Measurements from ENCODE around the gene CPTP. TPM values are rescaled to one million over a fixed set of nuclear protein-coding genes. Genes with fewer than 3 reads are reported as not detected.

CPTP gene
- total and polyA plus RNA-seq, 10 of the 15 experiments (the other 5 are each of a cell fraction or from before 2014, with no cell fraction given), result 0.06 to 24.3 (median 10.0) TPM

GRCh38 chr1:1280782-1281481, 43.7 kb upstream of the CPTP start:
- WGBS (ENCODE audit: insufficient coverage, insufficient replicate concordance, low lambda C conversion rate, missing lambda C conversion rate), result 46% methylated on average over 19 of the region's 21 CpGs
- ChIA-PET POLR2A (no interaction called here), CTCF (interaction anchor here (0.6 to 1.0 kb wide), 2 partner anchors 11 to 248 kb away, joined by 3 read pairs; no protein-coding TSS in a partner anchor), RAD21 (ENCODE audit: unreplicated experiment) (no interaction called here), SMC1A (ENCODE audit: uncharacterized antibody, unreplicated experiment) (no interaction called here)
- Histone ChIP-seq H3K4me1 (ENCODE audit: control insufficient read depth, insufficient read depth, low read length) (no peaks in the 10 kb centered on the region), H3K27me3 (replicated peaks in 1 of 2; ENCODE audit: control insufficient read depth in 2 of 2, insufficient read depth in 2 of 2, low read length in 1 of 2) (no peaks in the 10 kb centered on the region), H3K9me3 (replicated peaks; ENCODE audit: control insufficient read depth, insufficient read depth, low read length) (no peaks in the 10 kb centered on the region), H4K20me1 (ENCODE audit: control insufficient read depth, insufficient read depth) (no peaks in the 10 kb centered on the region), H3K4me3 (no peak overlapping the region), H3K36me3 (ENCODE audit: control insufficient read depth in 2 of 2, insufficient read depth in 2 of 2, low read length in 1 of 2) (no peaks in the 10 kb centered on the region), H3K4me2 (ENCODE audit: control insufficient read depth, insufficient read depth) (no peak overlapping the region), H3K9ac (ENCODE audit: control insufficient read depth, insufficient read depth, low read length) (no peak overlapping the region), H3K79me2 (ENCODE audit: control insufficient read depth, insufficient read depth, low read length) (no peaks in the 10 kb centered on the region), H3K27ac (ENCODE audit: control insufficient read depth, insufficient read depth) (no peak overlapping the region), H2AFZ (ENCODE audit: control insufficient read depth, low read depth, low read length) (no peak overlapping the region)
- ATAC-seq, result no peak
- TF ChIP-seq, protein P1, sequence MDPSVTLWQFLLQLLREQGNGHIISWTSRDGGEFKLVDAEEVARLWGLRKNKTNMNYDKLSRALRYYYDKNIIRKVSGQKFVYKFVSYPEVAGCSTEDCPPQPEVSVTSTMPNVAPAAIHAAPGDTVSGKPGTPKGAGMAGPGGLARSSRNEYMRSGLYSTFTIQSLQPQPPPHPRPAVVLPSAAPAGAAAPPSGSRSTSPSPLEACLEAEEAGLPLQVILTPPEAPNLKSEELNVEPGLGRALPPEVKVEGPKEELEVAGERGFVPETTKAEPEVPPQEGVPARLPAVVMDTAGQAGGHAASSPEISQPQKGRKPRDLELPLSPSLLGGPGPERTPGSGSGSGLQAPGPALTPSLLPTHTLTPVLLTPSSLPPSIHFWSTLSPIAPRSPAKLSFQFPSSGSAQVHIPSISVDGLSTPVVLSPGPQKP (IDR thresholded peaks at IDR 0.05; ENCODE audit: low read depth, low read length), result no peak
- TF ChIP-seq NFYA (IDR thresholded peaks at IDR 0.05; ENCODE audit: borderline replicate concordance, low read depth, low read length) (no peak), RUNX3 (IDR thresholded peaks at IDR 0.05; ENCODE audit: low read length) (no peak), IKZF1 (conservative IDR thresholded peaks at IDR 0.05) (no peak), ZNF207 (IDR thresholded peaks at IDR 0.05; ENCODE audit: borderline replicate concordance) (no peak), TAF1 (IDR thresholded peaks at IDR 0.05; ENCODE audit: borderline replicate concordance, low read depth, low read length) (no peak), SUZ12 (IDR thresholded peaks at IDR 0.05; ENCODE audit: unreplicated experiment) (no peak), NR2F1 (conservative IDR thresholded peaks at IDR 0.05) (no peak), RAD21 (IDR thresholded peaks at IDR 0.05; ENCODE audit: insufficient read depth, low read depth, low read length) (no peak), SREBF2 (IDR thresholded peaks at IDR 0.05; ENCODE audit: low read length) (no peak), HDAC2 (IDR thresholded peaks at IDR 0.05) (no peak), ZZZ3 (IDR thresholded peaks at IDR 0.05; ENCODE audit: control insufficient read depth, insufficient read length, low read depth) (no peak)
- TF ChIP-seq, protein P2, sequence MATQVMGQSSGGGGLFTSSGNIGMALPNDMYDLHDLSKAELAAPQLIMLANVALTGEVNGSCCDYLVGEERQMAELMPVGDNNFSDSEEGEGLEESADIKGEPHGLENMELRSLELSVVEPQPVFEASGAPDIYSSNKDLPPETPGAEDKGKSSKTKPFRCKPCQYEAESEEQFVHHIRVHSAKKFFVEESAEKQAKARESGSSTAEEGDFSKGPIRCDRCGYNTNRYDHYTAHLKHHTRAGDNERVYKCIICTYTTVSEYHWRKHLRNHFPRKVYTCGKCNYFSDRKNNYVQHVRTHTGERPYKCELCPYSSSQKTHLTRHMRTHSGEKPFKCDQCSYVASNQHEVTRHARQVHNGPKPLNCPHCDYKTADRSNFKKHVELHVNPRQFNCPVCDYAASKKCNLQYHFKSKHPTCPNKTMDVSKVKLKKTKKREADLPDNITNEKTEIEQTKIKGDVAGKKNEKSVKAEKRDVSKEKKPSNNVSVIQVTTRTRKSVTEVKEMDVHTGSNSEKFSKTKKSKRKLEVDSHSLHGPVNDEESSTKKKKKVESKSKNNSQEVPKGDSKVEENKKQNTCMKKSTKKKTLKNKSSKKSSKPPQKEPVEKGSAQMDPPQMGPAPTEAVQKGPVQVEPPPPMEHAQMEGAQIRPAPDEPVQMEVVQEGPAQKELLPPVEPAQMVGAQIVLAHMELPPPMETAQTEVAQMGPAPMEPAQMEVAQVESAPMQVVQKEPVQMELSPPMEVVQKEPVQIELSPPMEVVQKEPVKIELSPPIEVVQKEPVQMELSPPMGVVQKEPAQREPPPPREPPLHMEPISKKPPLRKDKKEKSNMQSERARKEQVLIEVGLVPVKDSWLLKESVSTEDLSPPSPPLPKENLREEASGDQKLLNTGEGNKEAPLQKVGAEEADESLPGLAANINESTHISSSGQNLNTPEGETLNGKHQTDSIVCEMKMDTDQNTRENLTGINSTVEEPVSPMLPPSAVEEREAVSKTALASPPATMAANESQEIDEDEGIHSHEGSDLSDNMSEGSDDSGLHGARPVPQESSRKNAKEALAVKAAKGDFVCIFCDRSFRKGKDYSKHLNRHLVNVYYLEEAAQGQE (IDR thresholded peaks at IDR 0.05; ENCODE audit: low read depth, low read length), result no peak
- no peak for DNase-seq (ENCODE audit: low read depth, low spot score)
- intact Hi-C loops (cut with micrococcal nuclease; ENCODE audit: unreplicated experiment) (no loop called here), in situ Hi-C loops (cut with MboI) (no loop called here)
- no peak for FAIRE-seq
- BruUV-seq (replicated peaks), result no TSS peak

Measured in GM12878 (cell line).